Panc1 (cell line): ENCODE measurements around the gene ISLR.

Experiments
- POLR2AphosphoS5 ChIP-seq: IDR thresholded peaks from 2 replicates; pipeline ENCODE4 v1.6.1; 2012; ENCODE audit warnings: mild to moderate bottlenecking, low read depth, low read length, moderate library complexity
- SIN3A ChIP-seq: IDR thresholded peaks from 2 replicates; pipeline ENCODE4 v1.6.1; 2012; ENCODE audit warnings: low read depth, mild to moderate bottlenecking, low read length, moderate library complexity, borderline replicate concordance; ENCODE audit not compliant: insufficient read depth
- TCF7L2 ChIP-seq: IDR thresholded peaks from 2 replicates; pipeline ENCODE4 v1.6.1; 2011; ENCODE audit warnings: mild to moderate bottlenecking, low read depth, low read length, inconsistent platforms
- TF ChIP-seq, protein P1 (sequence below): fragments of 450-650 bp; IDR thresholded peaks from 2 replicates; pipeline ENCODE4 v1.5.1; 2017; ENCODE audit warnings: mild to moderate bottlenecking
- TF ChIP-seq, protein P2 (sequence below), 2 experiments: IDR thresholded peaks; 2 replicates each; pipeline ENCODE4 v1.6.1; 2011 to 2012; ENCODE audit warnings: low read depth in 2 of 2, control low read depth in 1 of 2, low read length in 1 of 2, mild to moderate bottlenecking in 1 of 2, moderate library complexity in 1 of 2; ENCODE audit not compliant: insufficient read depth in 1 of 2

DNA sequence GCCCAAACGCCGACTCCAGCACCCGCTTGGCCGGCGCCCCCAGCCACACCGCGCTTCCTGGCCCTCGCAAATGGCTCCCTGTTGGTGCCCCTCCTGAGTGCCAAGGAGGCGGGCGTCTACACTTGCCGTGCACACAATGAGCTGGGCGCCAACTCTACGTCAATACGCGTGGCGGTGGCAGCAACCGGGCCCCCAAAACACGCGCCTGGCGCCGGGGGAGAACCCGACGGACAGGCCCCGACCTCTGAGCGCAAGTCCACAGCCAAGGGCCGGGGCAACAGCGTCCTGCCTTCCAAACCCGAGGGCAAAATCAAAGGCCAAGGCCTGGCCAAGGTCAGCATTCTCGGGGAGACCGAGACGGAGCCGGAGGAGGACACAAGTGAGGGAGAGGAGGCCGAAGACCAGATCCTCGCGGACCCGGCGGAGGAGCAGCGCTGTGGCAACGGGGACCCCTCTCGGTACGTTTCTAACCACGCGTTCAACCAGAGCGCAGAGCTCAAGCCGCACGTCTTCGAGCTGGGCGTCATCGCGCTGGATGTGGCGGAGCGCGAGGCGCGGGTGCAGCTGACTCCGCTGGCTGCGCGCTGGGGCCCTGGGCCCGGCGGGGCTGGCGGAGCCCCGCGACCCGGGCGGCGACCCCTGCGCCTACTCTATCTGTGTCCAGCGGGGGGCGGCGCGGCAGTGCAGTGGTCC lies 39.7 kb upstream of the ISLR start:
- TF ChIP-seq, protein P1, sequence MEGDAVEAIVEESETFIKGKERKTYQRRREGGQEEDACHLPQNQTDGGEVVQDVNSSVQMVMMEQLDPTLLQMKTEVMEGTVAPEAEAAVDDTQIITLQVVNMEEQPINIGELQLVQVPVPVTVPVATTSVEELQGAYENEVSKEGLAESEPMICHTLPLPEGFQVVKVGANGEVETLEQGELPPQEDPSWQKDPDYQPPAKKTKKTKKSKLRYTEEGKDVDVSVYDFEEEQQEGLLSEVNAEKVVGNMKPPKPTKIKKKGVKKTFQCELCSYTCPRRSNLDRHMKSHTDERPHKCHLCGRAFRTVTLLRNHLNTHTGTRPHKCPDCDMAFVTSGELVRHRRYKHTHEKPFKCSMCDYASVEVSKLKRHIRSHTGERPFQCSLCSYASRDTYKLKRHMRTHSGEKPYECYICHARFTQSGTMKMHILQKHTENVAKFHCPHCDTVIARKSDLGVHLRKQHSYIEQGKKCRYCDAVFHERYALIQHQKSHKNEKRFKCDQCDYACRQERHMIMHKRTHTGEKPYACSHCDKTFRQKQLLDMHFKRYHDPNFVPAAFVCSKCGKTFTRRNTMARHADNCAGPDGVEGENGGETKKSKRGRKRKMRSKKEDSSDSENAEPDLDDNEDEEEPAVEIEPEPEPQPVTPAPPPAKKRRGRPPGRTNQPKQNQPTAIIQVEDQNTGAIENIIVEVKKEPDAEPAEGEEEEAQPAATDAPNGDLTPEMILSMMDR = no peak
- no peak for TF ChIP-seq POLR2AphosphoS5
- TF ChIP-seq, protein P2, sequence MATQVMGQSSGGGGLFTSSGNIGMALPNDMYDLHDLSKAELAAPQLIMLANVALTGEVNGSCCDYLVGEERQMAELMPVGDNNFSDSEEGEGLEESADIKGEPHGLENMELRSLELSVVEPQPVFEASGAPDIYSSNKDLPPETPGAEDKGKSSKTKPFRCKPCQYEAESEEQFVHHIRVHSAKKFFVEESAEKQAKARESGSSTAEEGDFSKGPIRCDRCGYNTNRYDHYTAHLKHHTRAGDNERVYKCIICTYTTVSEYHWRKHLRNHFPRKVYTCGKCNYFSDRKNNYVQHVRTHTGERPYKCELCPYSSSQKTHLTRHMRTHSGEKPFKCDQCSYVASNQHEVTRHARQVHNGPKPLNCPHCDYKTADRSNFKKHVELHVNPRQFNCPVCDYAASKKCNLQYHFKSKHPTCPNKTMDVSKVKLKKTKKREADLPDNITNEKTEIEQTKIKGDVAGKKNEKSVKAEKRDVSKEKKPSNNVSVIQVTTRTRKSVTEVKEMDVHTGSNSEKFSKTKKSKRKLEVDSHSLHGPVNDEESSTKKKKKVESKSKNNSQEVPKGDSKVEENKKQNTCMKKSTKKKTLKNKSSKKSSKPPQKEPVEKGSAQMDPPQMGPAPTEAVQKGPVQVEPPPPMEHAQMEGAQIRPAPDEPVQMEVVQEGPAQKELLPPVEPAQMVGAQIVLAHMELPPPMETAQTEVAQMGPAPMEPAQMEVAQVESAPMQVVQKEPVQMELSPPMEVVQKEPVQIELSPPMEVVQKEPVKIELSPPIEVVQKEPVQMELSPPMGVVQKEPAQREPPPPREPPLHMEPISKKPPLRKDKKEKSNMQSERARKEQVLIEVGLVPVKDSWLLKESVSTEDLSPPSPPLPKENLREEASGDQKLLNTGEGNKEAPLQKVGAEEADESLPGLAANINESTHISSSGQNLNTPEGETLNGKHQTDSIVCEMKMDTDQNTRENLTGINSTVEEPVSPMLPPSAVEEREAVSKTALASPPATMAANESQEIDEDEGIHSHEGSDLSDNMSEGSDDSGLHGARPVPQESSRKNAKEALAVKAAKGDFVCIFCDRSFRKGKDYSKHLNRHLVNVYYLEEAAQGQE (IDR thresholded peaks at IDR 0.05; ENCODE audit: insufficient read depth in 1 of 2, low read depth in 2 of 2, low read length in 1 of 2) = no peak
- no peak for TF ChIP-seq TCF7L2
- TF ChIP-seq SIN3A = no peak
